LNCAP (cell line): ENCODE results near the gene COL7A1.

Experiments
- TF ChIP-seq, protein P1 (sequence below): fragments of 450-650 bp; IDR thresholded peaks from 2 replicates; pipeline ENCODE4 v1.5.1; 2017; ENCODE audit warnings: mild to moderate bottlenecking

COL7A1 gene

GRCh38 chr3:48584836-48585235, 10.3 kb downstream of the COL7A1 start:
- TF ChIP-seq, protein P1, sequence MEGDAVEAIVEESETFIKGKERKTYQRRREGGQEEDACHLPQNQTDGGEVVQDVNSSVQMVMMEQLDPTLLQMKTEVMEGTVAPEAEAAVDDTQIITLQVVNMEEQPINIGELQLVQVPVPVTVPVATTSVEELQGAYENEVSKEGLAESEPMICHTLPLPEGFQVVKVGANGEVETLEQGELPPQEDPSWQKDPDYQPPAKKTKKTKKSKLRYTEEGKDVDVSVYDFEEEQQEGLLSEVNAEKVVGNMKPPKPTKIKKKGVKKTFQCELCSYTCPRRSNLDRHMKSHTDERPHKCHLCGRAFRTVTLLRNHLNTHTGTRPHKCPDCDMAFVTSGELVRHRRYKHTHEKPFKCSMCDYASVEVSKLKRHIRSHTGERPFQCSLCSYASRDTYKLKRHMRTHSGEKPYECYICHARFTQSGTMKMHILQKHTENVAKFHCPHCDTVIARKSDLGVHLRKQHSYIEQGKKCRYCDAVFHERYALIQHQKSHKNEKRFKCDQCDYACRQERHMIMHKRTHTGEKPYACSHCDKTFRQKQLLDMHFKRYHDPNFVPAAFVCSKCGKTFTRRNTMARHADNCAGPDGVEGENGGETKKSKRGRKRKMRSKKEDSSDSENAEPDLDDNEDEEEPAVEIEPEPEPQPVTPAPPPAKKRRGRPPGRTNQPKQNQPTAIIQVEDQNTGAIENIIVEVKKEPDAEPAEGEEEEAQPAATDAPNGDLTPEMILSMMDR: no peak

DNA sequence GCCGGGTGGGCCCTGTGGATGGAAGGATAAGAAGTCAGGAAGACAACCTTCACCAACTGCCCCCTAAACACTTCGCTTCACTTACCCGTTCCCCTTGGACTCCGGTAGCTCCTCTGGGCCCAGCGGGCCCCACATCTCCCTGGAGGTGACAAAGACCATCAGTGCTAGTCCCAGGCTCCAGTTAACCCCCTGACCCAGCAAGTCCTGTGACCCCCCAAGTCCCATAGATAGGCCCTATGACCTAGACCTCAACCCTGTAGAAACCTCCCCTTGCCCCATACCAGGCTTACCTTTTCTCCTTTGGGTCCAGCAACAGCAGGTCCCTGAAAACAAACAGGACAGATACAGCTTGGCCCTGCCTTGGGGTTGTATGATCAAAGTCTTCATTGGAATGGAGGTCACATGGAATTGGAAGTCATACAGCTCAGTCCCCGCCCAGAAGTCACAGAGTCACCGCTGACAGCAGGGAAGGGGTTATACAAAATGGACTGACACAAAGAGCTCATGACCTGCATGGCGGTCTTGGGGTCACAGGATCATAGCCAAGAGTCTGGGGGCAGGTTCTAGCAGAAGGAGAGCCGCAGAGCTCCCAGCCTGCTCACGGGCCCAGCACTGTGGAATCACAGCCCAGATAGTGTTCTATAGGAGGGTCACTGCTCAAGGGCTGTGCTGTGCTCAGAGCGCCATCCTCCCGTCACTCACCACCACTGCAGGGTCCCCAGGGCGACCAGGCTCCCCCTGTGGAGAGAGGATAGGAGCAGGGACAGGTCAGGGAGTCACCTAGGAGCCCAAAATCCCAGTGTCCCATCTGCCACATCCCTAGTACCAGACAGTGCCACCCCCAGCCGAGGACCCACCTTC, 13.3 kb downstream of the COL7A1 start:
- TF ChIP-seq, protein P1: no peak

DNA sequence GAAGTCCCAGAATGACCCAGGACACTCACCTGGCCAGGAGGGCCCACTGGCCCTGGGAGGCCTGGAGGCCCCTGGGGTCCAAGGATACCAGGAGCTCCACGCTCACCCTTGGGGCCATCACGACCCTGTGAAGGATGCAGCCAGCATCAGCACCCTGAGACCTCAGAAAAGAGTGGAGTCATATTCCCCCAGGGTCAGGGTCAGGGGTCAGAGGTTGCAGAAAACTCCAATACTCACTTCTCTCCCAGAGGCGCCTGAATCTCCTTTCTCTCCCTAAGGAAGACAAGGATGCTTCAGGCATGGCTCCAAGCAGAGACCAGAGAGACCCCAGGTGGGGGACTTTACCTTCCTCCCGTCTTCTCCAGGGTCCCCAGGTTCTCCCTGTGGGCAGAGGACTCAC, 18.5 kb downstream of the COL7A1 start:
- TF ChIP-seq, protein P1: no peak

- TF ChIP-seq, protein P1: no peak
These were observed 19.8 kb downstream of the COL7A1 start for GRCh38 chr3:48575366-48575765.

GRCh38 chr3:48573973-48574585, 21.1 kb downstream of the COL7A1 start:
- TF ChIP-seq, protein P1: no peak

DNA sequence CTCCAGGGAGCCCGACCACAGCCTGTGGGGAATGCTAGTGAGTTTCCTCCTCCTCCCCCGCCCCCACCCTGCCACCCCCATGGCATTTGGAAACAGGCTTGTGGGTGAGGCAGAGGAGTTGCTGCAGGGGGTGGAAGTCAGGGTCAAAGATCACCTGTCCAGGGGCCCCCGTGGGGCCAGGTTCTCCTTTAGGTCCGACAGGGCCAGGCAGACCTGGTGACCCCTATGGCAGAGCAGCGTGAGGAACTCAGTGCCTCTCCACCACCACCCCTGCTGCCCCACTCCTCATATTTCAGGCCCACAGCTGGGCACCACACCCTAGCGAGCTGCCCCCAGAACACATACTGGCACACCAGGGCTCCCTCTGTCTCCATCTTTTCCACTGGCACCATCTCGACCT, 22.6 kb downstream of the COL7A1 start:
- TF ChIP-seq, protein P1: no peak

- TF ChIP-seq, protein P1: no peak
These were observed 23.2 kb downstream of the COL7A1 start for GRCh38 chr3:48571938-48572337.
